Loucy (cell line): ENCODE results near the gene CDHR1.
"Not testable (repeated sequence)": the region's sequence is repeated elsewhere in the genome, so short reads cannot be mapped to it uniquely, and the experiment has no call there.

Experiments used
- H2AFZ ChIP-seq: fragments of 200-600 bp; sonication (generic); 2 replicates; pipeline ENCODE4 v1.6.0; 2016; ENCODE audit warnings: antibody characterized with exemption, mild to moderate bottlenecking, low read length, moderate library complexity
- H3F3A ChIP-seq: fragments of 200-600 bp; 2 replicates; pipeline ENCODE4 v1.6.0; 2016; ENCODE audit warnings: antibody characterized with exemption, low read depth, mild to moderate bottlenecking
- H3K27me3 ChIP-seq: fragments of 200-600 bp; sonication (generic); 2 replicates; pipeline ENCODE4 v1.6.1; 2014; ENCODE audit warnings: low read length, mild to moderate bottlenecking; ENCODE audit not compliant: insufficient read depth, poor library complexity, severe bottlenecking
- H3K36me3 ChIP-seq: fragments of 200-600 bp; sonication (generic); 2 replicates; pipeline ENCODE4 v1.6.1; 2016; ENCODE audit warnings: low read length; ENCODE audit not compliant: insufficient read depth
- H3K4me1 ChIP-seq: fragments of 200-600 bp; sonication (generic); 2 replicates; pipeline ENCODE4 v1.5.1; 2014; ENCODE audit warnings: low read length, mild to moderate bottlenecking; ENCODE audit not compliant: insufficient read depth, poor library complexity, severe bottlenecking
- H3K4me2 ChIP-seq: fragments of 200-600 bp; sonication (generic); 2 replicates; pipeline ENCODE4 v1.6.0; 2014; ENCODE audit warnings: antibody characterized with exemption, low read length, low read depth, mild to moderate bottlenecking; ENCODE audit not compliant: poor library complexity, severe bottlenecking
- H3K4me3 ChIP-seq: fragments of 200-600 bp; sonication (generic); 2 replicates; pipeline ENCODE4 v1.5.1; 2014; ENCODE audit warnings: low read length, mild to moderate bottlenecking, mixed read lengths; ENCODE audit not compliant: poor library complexity, severe bottlenecking
- H3K79me2 ChIP-seq: fragments of 200-600 bp; sonication (generic); 2 replicates; pipeline ENCODE4 v1.6.1; 2014; ENCODE audit warnings: low read length; ENCODE audit not compliant: insufficient read depth
- H3K9ac ChIP-seq: fragments of 200-600 bp; sonication (generic); 2 replicates; pipeline ENCODE4 v1.6.0; 2014; ENCODE audit warnings: mild to moderate bottlenecking, low read depth, low read length, moderate library complexity; ENCODE audit not compliant: poor library complexity, severe bottlenecking
- H3K9me2 ChIP-seq: fragments of 200-600 bp; sonication (generic); replicated peaks from 2 replicates; pipeline ENCODE4 v1.6.1; 2016; ENCODE audit warnings: low read depth, low read length, mixed read lengths
- H3K9me3 ChIP-seq: fragments of 200-600 bp; sonication (generic); 2 replicates; pipeline ENCODE4 v1.6.1; 2014; ENCODE audit warnings: mild to moderate bottlenecking, antibody characterized with exemption, low read length, low read depth; ENCODE audit not compliant: insufficient read depth
- H4K20me1 ChIP-seq: fragments of 200-600 bp; sonication (generic); 2 replicates; pipeline ENCODE4 v1.6.0; 2014; ENCODE audit warnings: antibody characterized with exemption, low read length, mild to moderate bottlenecking; ENCODE audit not compliant: insufficient read depth, poor library complexity, severe bottlenecking
- EZH2phosphoT487 ChIP-seq: fragments of 200-600 bp; IDR thresholded peaks from 2 replicates; pipeline ENCODE4 v1.6.1; 2018; ENCODE audit warnings: antibody characterized with exemption, mild to moderate bottlenecking, moderate library complexity, borderline replicate concordance
- TF ChIP-seq, protein P1 (sequence below): fragments of 200-600 bp; sonication (generic); conservative IDR thresholded peaks from 2 replicates; pipeline ENCODE4 v1.5.1; 2014; ENCODE audit warnings: mild to moderate bottlenecking, antibody characterized with exemption, low read length

CDHR1 gene

DNA sequence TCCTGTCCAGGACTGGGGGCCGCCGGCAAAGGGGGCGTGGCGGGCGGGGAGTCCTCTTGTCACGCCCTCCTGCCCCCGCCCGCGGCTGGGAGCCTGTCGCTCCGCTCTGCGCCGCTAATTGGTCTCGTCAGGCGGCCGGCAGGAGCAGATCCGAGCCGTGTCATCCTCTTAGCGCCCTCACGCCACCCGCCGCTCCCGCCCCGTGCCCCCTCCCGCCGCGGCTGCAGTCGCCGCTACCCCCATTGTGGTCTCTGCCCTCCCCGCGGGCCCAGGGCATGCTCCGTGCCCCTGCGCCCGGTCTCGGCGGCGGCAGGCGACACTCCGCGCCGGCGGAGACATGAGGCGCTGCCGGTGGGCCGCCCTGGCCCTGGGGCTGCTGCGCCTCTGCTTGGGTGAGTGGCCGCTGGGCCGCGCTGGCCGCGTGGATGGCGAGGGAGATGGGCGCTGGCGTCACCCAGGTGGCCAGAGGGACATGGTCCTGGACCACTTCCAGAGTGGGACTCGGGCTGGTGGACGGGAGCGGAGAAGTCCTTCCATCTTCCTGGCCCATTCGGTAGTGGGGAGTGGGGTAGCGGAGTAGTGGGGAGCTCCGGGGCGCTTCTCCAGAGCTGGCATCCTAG is at the start of gene CDHR1:
TSS of gene CDHR1 (plus strand) at position 114 of the 620 bp plus-strand sequence. CDS start at position 338, 224 bp downstream.
- Histone ChIP-seq H3K9ac (no peak within 1 kb of the TSS), H3K27me3 (no peaks in the 10 kb centered on the region), H3K4me3 (peak within 1 kb of the TSS; percentile 30), H3K9me2 (no peaks in the 10 kb centered on the region), H3K9me3 (no peaks in the 10 kb centered on the region), H3K79me2 (no peaks in the 10 kb centered on the region), H4K20me1 (no peaks in the 10 kb centered on the region), H3K4me2 (peak within 1 kb of the TSS; percentile 9), H3F3A (no peaks in the 10 kb centered on the region), H3K36me3 (no peaks in the 10 kb centered on the region), H3K4me1 (peaks cover 6% of the 10 kb centered on the region), H2AFZ (no peak within 1 kb of the TSS; the same call in 1 of the 2 replicates)
- no peak for TF ChIP-seq EZH2phosphoT487
- TF ChIP-seq, protein P1, sequence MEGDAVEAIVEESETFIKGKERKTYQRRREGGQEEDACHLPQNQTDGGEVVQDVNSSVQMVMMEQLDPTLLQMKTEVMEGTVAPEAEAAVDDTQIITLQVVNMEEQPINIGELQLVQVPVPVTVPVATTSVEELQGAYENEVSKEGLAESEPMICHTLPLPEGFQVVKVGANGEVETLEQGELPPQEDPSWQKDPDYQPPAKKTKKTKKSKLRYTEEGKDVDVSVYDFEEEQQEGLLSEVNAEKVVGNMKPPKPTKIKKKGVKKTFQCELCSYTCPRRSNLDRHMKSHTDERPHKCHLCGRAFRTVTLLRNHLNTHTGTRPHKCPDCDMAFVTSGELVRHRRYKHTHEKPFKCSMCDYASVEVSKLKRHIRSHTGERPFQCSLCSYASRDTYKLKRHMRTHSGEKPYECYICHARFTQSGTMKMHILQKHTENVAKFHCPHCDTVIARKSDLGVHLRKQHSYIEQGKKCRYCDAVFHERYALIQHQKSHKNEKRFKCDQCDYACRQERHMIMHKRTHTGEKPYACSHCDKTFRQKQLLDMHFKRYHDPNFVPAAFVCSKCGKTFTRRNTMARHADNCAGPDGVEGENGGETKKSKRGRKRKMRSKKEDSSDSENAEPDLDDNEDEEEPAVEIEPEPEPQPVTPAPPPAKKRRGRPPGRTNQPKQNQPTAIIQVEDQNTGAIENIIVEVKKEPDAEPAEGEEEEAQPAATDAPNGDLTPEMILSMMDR = no peak

DNA sequence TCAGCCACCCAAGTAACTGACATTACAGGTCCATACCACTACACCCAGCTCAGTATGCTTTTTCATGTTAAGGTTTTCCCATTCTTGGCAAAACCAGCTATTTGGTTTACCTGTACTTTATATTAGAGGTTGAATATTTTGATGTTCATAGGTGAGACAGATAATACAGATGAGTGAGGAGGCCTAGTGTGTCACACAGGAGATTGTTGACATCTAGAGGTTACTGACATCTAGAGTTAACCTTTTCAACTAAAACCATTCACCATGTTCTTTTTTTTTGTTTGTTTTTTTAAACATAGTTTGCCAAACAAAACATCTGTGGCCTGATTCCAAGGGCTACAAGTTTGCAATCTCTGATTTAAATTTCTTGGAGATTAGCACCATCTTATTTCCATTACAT is 47.0 kb upstream of the CDHR1 start:
- peaks cover 3% of the 10 kb centered on the region for H3K4me1 ChIP-seq
- H3K9me3 ChIP-seq = no peaks in the 10 kb centered on the region
- H3K9me2 ChIP-seq = no peaks in the 10 kb centered on the region
- H3K4me2 ChIP-seq = no peak overlapping the region
- TF ChIP-seq, protein P1 = no peak
- no peak for TF ChIP-seq EZH2phosphoT487
- no peak overlapping the region for H3K9ac ChIP-seq
- H3F3A ChIP-seq = no peaks in the 10 kb centered on the region
- peaks cover 7% of the 10 kb centered on the region for H4K20me1 ChIP-seq
- no peaks in the 10 kb centered on the region; the same call in none of the 2 replicates for H3K79me2 ChIP-seq
- H3K27me3 ChIP-seq = no peaks in the 10 kb centered on the region
- no peak overlapping the region for H2AFZ ChIP-seq
- H3K36me3 ChIP-seq = peaks cover 79% of the 10 kb centered on the region
- H3K4me3 ChIP-seq = no peak overlapping the region

DNA sequence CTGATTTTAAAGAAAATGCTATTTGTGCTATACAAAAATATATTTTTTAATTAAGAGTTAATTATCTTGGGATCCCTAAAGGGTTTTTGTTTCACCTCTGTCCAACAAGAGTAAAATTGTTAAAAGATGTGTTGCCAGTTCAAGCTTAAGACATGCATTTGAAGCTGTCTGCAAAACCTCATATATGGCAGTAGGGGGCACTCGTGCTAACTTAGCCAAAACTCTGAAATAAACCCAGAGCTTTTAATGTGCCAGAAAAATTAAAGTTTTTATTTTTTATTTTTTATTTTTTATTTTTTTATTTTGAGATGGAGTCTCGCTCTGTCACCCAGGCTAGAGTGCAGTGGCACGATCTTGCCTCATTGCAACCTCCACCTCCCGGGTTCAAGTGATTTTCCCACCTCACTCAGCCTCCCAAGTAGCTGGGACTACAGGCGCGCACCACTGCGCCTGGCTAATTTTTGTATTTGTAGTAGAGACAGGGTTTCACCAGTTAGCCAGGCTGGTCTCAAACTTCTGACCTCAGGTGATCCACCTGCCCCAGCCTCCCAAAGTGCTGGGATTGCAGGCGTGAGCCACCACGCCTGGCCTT is 46.2 kb upstream of the CDHR1 start:
- TF ChIP-seq, protein P1 = peak; percentile 54
- H3K9me2 ChIP-seq, H4K20me1 ChIP-seq, H3F3A ChIP-seq, H3K27me3 ChIP-seq, H3K4me1 ChIP-seq, H3K4me3 ChIP-seq, H3K4me2 ChIP-seq, H3K9me3 ChIP-seq, H3K9ac ChIP-seq, H3K79me2 ChIP-seq, H2AFZ ChIP-seq: not testable (repeated sequence)
- peaks cover 82% of the 10 kb centered on the region for H3K36me3 ChIP-seq
